GM23338 (cell line): Measurements from ENCODE around the gene CAMTA1. TPM values are rescaled to one million over a fixed set of nuclear protein-coding genes. Genes with fewer than 3 reads are reported as not detected.

Experiments
- ATAC-seq: fragments of 200-7000 bp; cut with Tn5 transposase; 3 replicates; pipeline ENCODE4 v1.9.1; 2020
- DNase-seq: peaks from one replicate; pipeline ENCODE4 v3.0.0-alpha.2; 2015; ENCODE audit warnings: low spot score
- H2AFZ ChIP-seq: fragments of 200-600 bp; sonication (generic); 2 replicates; pipeline ENCODE4 v1.8.0; 2016; ENCODE audit warnings: antibody characterized with exemption, mild to moderate bottlenecking, moderate library complexity
- H3F3A ChIP-seq: fragments of 200-600 bp; sonication (generic); replicated peaks from 2 replicates; pipeline ENCODE4 v1.8.0; 2017; ENCODE audit warnings: antibody characterized with exemption, mixed run types, low read depth
- H3K27ac ChIP-seq: fragments of 200-600 bp; sonication (generic); 2 replicates; pipeline ENCODE4 v1.6.1; 2016; ENCODE audit warnings: low read depth
- H3K27me3 ChIP-seq: fragments of 200-600 bp; sonication (generic); 2 replicates; pipeline ENCODE4 v1.8.0; 2016; ENCODE audit warnings: mild to moderate bottlenecking, mixed run types, moderate library complexity; ENCODE audit not compliant: insufficient read depth
- H3K36me3 ChIP-seq: fragments of 200-600 bp; sonication (generic); 2 replicates; pipeline ENCODE4 v1.8.0; 2016; ENCODE audit warnings: mild to moderate bottlenecking; ENCODE audit not compliant: insufficient read depth
- H3K4me1 ChIP-seq: fragments of 200-600 bp; sonication (generic); 2 replicates; pipeline ENCODE4 v1.8.0; 2016; ENCODE audit warnings: mild to moderate bottlenecking, moderate library complexity; ENCODE audit not compliant: insufficient read depth
- H3K4me2 ChIP-seq: fragments of 200-600 bp; sonication (generic); 2 replicates; pipeline ENCODE4 v1.7.1; 2017; ENCODE audit warnings: mixed run types
- H3K4me3 ChIP-seq: fragments of 200-600 bp; sonication (generic); 2 replicates; pipeline ENCODE4 v1.6.1; 2016; ENCODE audit warnings: mixed run types
- H3K79me2 ChIP-seq: fragments of 200-600 bp; sonication (generic); replicated peaks from 2 replicates; pipeline ENCODE4 v1.8.0; 2017; ENCODE audit warnings: mild to moderate bottlenecking; ENCODE audit not compliant: insufficient read depth
- H3K9me2 ChIP-seq: fragments of 200-600 bp; sonication (generic); 2 replicates; pipeline ENCODE4 v1.8.0; 2017; ENCODE audit not compliant: insufficient read depth
- H4K20me1 ChIP-seq: fragments of 200-600 bp; sonication (generic); replicated peaks from 2 replicates; pipeline ENCODE4 v1.8.0; 2017; ENCODE audit warnings: mild to moderate bottlenecking; ENCODE audit not compliant: insufficient read depth
- H3K27ac Mint-ChIP-seq: 2 replicates; pipeline ENCODE4 v1.8.0; 2020; ENCODE audit warnings: inconsistent platforms, mild to moderate bottlenecking, moderate library complexity, mixed read lengths
- H3K27me3 Mint-ChIP-seq: 3 replicates; pipeline ENCODE4 v1.8.0; 2022; ENCODE audit warnings: low read depth, mild to moderate bottlenecking, moderate library complexity, mixed read lengths, inconsistent platforms; ENCODE audit not compliant: insufficient read depth, poor library complexity
- H3K36me3 Mint-ChIP-seq: 3 replicates; pipeline ENCODE4 v1.8.0; 2021; ENCODE audit warnings: low read depth, mild to moderate bottlenecking, inconsistent platforms, moderate library complexity, mixed read lengths
- H3K4me1 Mint-ChIP-seq: 3 replicates; pipeline ENCODE4 v1.8.0; 2020; ENCODE audit warnings: mild to moderate bottlenecking, inconsistent platforms, mixed read lengths
- H3K4me3 Mint-ChIP-seq: 3 replicates; pipeline ENCODE4 v1.8.0; 2021; ENCODE audit warnings: moderate library complexity, mild to moderate bottlenecking, inconsistent platforms, mixed read lengths
- H3K9me3 Mint-ChIP-seq: 3 replicates; pipeline ENCODE4 v1.8.0; 2020; ENCODE audit warnings: moderate library complexity, mild to moderate bottlenecking, inconsistent platforms, mixed read lengths
- CREB1 ChIP-seq: fragments of 250-450 bp; sonication (Bioruptor Pico); IDR thresholded peaks from 2 replicates; pipeline ENCODE4 v1.5.0; 2020; ENCODE audit warnings: low read depth, mild to moderate bottlenecking, moderate library complexity
- EZH2 ChIP-seq: fragments of 200-600 bp; sonication (generic); IDR thresholded peaks from one replicate; pipeline ENCODE4 v1.8.0; 2017; ENCODE audit warnings: antibody characterized with exemption, mild to moderate bottlenecking, low read depth; ENCODE audit not compliant: unreplicated experiment
- EZH2phosphoT487 ChIP-seq: fragments of 200-600 bp; sonication (generic); IDR thresholded peaks from one replicate; pipeline ENCODE4 v1.8.1; 2018; ENCODE audit warnings: antibody characterized with exemption; ENCODE audit not compliant: unreplicated experiment
- NANOG ChIP-seq: IDR thresholded peaks from 2 replicates; pipeline ENCODE4 v1.6.1; 2016; ENCODE audit warnings: antibody characterized with exemption, borderline replicate concordance
- POLR2AphosphoS5 ChIP-seq: IDR thresholded peaks from 2 replicates; pipeline ENCODE4 v1.6.1; 2016; ENCODE audit warnings: antibody characterized with exemption, low read depth
- STAT1 ChIP-seq: IDR thresholded peaks from one replicate; pipeline ENCODE4 v1.6.1; 2016; ENCODE audit warnings: antibody characterized with exemption; ENCODE audit not compliant: unreplicated experiment
- polyA plus RNA-seq: library from polyadenylated mRNA; unstranded; fragments of >200 nt; fragmentation: Nextera tagmentation; extraction: Ambion mirVana; gene quantifications from 2 replicates; pipeline ENCODE4 v1.2.1, GENCODE V29; 2016
- total RNA-seq: library from RNA; depleted of rRNA; stranded (reverse); fragments of >200 nt; shearing (Covaris generic); gene quantifications from 2 replicates; pipeline ENCODE4 v1.2.3, GENCODE V29; 2014
- TF ChIP-seq, protein P1 (sequence below), 2 experiments: fragments of 200-600 bp in 1 of 2; sonication (generic) in 1 of 2; conservative IDR thresholded peaks; 2 replicates each; pipeline versions ENCODE4 v1.5.1 to v1.6.1; 2016 to 2017; ENCODE audit warnings: antibody characterized with exemption in 2 of 2, low read depth in 2 of 2, mild to moderate bottlenecking in 2 of 2, moderate library complexity in 1 of 2
- TF ChIP-seq, protein P2 (sequence below): IDR thresholded peaks from one replicate; pipeline ENCODE4 v1.6.1; 2018; ENCODE audit warnings: antibody characterized with exemption; ENCODE audit not compliant: unreplicated experiment
- TF ChIP-seq, protein P3 (sequence below): fragments of 250-450 bp; sonication (Bioruptor Pico); IDR thresholded peaks from 2 replicates; pipeline ENCODE4 v1.5.0; 2020; ENCODE audit warnings: mild to moderate bottlenecking, moderate library complexity
- TF ChIP-seq, protein P4 (sequence below): IDR thresholded peaks from 2 replicates; pipeline ENCODE4 v1.6.1; 2016; ENCODE audit warnings: antibody characterized with exemption

CAMTA1 gene
- total and polyA plus RNA-seq, 2 experiments from 2014 or later = 115 to 519 TPM

DNA sequence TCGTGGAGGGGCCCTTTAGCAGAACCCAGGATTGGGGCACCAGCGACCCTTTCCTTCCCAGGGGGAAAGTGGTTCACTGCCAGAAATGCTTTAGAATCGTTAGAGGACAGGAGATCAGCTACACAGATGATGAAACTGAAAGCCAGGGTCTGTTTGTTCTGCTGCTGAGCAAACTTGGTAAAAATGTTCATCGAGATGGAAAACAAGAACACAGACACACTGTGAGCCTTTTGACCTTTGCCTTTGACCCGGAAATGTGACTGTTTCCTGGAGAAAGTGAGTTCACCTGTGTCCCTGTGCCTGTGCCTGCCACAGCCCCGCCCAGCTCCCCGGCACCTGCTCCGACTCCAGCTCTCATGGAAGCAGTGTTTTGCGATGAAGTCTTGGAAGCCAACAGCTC lies 234.3 kb downstream of the CAMTA1 start:
- H4K20me1 ChIP-seq = no peaks in the 10 kb centered on the region
- H3K27me3 Mint-ChIP-seq = no peaks in the 10 kb centered on the region
- H3K36me3 Mint-ChIP-seq = no peaks in the 10 kb centered on the region
- peaks cover 15% of the 10 kb centered on the region for H3K4me1 Mint-ChIP-seq
- no peaks in the 10 kb centered on the region for H3F3A ChIP-seq
- H3K27ac ChIP-seq = no peak overlapping the region
- peaks cover 15% of the 10 kb centered on the region for H3K4me1 ChIP-seq
- no peak overlapping the region for H3K4me3 ChIP-seq
- no peaks in the 10 kb centered on the region for H3K27me3 ChIP-seq
- H3K9me2 ChIP-seq = no peaks in the 10 kb centered on the region
- H3K36me3 ChIP-seq = no peaks in the 10 kb centered on the region
- no peak for ATAC-seq
- no peak for DNase-seq
- no peaks in the 10 kb centered on the region; the same call in 2 of the 3 replicates for H3K9me3 Mint-ChIP-seq
- H3K4me2 ChIP-seq = no peak overlapping the region
- H3K27ac Mint-ChIP-seq = no peak overlapping the region
- H2AFZ ChIP-seq = no peak overlapping the region
- H3K4me3 Mint-ChIP-seq = no peak overlapping the region
- no peak for TF ChIP-seq CREB1 (CRISPR knock-in tag)
- no peak for TF ChIP-seq POLR2AphosphoS5
- TF ChIP-seq NANOG = no peak
- TF ChIP-seq, protein P1, sequence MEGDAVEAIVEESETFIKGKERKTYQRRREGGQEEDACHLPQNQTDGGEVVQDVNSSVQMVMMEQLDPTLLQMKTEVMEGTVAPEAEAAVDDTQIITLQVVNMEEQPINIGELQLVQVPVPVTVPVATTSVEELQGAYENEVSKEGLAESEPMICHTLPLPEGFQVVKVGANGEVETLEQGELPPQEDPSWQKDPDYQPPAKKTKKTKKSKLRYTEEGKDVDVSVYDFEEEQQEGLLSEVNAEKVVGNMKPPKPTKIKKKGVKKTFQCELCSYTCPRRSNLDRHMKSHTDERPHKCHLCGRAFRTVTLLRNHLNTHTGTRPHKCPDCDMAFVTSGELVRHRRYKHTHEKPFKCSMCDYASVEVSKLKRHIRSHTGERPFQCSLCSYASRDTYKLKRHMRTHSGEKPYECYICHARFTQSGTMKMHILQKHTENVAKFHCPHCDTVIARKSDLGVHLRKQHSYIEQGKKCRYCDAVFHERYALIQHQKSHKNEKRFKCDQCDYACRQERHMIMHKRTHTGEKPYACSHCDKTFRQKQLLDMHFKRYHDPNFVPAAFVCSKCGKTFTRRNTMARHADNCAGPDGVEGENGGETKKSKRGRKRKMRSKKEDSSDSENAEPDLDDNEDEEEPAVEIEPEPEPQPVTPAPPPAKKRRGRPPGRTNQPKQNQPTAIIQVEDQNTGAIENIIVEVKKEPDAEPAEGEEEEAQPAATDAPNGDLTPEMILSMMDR (conservative IDR thresholded peaks at IDR 0.05; ENCODE audit: low read depth in 2 of 2) = no peak
- TF ChIP-seq, protein P2, sequence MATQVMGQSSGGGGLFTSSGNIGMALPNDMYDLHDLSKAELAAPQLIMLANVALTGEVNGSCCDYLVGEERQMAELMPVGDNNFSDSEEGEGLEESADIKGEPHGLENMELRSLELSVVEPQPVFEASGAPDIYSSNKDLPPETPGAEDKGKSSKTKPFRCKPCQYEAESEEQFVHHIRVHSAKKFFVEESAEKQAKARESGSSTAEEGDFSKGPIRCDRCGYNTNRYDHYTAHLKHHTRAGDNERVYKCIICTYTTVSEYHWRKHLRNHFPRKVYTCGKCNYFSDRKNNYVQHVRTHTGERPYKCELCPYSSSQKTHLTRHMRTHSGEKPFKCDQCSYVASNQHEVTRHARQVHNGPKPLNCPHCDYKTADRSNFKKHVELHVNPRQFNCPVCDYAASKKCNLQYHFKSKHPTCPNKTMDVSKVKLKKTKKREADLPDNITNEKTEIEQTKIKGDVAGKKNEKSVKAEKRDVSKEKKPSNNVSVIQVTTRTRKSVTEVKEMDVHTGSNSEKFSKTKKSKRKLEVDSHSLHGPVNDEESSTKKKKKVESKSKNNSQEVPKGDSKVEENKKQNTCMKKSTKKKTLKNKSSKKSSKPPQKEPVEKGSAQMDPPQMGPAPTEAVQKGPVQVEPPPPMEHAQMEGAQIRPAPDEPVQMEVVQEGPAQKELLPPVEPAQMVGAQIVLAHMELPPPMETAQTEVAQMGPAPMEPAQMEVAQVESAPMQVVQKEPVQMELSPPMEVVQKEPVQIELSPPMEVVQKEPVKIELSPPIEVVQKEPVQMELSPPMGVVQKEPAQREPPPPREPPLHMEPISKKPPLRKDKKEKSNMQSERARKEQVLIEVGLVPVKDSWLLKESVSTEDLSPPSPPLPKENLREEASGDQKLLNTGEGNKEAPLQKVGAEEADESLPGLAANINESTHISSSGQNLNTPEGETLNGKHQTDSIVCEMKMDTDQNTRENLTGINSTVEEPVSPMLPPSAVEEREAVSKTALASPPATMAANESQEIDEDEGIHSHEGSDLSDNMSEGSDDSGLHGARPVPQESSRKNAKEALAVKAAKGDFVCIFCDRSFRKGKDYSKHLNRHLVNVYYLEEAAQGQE = no peak
- no peak for TF ChIP-seq EZH2phosphoT487
- TF ChIP-seq EZH2 = no peak
- TF ChIP-seq, protein P3, sequence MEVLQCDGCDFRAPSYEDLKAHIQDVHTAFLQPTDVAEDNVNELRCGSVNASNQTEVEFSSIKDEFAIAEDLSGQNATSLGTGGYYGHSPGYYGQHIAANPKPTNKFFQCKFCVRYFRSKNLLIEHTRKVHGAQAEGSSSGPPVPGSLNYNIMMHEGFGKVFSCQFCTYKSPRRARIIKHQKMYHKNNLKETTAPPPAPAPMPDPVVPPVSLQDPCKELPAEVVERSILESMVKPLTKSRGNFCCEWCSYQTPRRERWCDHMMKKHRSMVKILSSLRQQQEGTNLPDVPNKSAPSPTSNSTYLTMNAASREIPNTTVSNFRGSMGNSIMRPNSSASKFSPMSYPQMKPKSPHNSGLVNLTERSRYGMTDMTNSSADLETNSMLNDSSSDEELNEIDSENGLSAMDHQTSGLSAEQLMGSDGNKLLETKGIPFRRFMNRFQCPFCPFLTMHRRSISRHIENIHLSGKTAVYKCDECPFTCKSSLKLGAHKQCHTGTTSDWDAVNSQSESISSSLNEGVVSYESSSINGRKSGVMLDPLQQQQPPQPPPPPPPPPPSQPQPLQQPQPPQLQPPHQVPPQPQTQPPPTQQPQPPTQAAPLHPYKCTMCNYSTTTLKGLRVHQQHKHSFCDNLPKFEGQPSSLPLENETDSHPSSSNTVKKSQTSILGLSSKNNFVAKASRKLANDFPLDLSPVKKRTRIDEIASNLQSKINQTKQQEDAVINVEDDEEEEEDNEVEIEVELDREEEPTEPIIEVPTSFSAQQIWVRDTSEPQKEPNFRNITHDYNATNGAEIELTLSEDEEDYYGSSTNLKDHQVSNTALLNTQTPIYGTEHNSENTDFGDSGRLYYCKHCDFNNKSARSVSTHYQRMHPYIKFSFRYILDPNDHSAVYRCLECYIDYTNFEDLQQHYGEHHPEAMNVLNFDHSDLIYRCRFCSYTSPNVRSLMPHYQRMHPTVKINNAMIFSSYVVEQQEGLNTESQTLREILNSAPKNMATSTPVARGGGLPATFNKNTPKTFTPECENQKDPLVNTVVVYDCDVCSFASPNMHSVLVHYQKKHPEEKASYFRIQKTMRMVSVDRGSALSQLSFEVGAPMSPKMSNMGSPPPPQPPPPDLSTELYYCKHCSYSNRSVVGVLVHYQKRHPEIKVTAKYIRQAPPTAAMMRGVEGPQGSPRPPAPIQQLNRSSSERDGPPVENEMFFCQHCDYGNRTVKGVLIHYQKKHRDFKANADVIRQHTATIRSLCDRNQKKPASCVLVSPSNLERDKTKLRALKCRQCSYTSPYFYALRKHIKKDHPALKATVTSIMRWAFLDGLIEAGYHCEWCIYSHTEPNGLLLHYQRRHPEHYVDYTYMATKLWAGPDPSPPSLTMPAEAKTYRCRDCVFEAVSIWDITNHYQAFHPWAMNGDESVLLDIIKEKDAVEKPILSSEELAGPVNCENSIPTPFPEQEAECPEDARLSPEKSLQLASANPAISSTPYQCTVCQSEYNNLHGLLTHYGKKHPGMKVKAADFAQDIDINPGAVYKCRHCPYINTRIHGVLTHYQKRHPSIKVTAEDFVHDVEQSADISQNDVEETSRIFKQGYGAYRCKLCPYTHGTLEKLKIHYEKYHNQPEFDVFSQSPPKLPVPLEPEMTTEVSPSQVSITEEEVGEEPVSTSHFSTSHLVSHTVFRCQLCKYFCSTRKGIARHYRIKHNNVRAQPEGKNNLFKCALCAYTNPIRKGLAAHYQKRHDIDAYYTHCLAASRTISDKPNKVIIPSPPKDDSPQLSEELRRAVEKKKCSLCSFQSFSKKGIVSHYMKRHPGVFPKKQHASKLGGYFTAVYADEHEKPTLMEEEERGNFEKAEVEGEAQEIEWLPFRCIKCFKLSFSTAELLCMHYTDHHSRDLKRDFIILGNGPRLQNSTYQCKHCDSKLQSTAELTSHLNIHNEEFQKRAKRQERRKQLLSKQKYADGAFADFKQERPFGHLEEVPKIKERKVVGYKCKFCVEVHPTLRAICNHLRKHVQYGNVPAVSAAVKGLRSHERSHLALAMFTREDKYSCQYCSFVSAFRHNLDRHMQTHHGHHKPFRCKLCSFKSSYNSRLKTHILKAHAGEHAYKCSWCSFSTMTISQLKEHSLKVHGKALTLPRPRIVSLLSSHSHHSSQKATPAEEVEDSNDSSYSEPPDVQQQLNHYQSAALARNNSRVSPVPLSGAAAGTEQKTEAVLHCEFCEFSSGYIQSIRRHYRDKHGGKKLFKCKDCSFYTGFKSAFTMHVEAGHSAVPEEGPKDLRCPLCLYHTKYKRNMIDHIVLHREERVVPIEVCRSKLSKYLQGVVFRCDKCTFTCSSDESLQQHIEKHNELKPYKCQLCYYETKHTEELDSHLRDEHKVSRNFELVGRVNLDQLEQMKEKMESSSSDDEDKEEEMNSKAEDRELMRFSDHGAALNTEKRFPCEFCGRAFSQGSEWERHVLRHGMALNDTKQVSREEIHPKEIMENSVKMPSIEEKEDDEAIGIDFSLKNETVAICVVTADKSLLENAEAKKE = no peak
- TF ChIP-seq, protein P4, sequence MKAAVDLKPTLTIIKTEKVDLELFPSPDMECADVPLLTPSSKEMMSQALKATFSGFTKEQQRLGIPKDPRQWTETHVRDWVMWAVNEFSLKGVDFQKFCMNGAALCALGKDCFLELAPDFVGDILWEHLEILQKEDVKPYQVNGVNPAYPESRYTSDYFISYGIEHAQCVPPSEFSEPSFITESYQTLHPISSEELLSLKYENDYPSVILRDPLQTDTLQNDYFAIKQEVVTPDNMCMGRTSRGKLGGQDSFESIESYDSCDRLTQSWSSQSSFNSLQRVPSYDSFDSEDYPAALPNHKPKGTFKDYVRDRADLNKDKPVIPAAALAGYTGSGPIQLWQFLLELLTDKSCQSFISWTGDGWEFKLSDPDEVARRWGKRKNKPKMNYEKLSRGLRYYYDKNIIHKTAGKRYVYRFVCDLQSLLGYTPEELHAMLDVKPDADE = no peak
- TF ChIP-seq STAT1 = no peak
- H3K79me2 ChIP-seq = no peaks in the 10 kb centered on the region
